HG02970 (cell line): ENCODE results near the gene TOGARAM1.

Experiments used
- ATAC-seq: cut with Tn5 transposase; IDR thresholded peaks from one replicate; pipeline ENCODE4 v1.9.1; 2021; ENCODE audit warnings: mild to moderate bottlenecking, moderate library complexity, moderate number of reproducible peaks; ENCODE audit not compliant: unreplicated experiment, low FRiP score

Gene TOGARAM1, protein sequence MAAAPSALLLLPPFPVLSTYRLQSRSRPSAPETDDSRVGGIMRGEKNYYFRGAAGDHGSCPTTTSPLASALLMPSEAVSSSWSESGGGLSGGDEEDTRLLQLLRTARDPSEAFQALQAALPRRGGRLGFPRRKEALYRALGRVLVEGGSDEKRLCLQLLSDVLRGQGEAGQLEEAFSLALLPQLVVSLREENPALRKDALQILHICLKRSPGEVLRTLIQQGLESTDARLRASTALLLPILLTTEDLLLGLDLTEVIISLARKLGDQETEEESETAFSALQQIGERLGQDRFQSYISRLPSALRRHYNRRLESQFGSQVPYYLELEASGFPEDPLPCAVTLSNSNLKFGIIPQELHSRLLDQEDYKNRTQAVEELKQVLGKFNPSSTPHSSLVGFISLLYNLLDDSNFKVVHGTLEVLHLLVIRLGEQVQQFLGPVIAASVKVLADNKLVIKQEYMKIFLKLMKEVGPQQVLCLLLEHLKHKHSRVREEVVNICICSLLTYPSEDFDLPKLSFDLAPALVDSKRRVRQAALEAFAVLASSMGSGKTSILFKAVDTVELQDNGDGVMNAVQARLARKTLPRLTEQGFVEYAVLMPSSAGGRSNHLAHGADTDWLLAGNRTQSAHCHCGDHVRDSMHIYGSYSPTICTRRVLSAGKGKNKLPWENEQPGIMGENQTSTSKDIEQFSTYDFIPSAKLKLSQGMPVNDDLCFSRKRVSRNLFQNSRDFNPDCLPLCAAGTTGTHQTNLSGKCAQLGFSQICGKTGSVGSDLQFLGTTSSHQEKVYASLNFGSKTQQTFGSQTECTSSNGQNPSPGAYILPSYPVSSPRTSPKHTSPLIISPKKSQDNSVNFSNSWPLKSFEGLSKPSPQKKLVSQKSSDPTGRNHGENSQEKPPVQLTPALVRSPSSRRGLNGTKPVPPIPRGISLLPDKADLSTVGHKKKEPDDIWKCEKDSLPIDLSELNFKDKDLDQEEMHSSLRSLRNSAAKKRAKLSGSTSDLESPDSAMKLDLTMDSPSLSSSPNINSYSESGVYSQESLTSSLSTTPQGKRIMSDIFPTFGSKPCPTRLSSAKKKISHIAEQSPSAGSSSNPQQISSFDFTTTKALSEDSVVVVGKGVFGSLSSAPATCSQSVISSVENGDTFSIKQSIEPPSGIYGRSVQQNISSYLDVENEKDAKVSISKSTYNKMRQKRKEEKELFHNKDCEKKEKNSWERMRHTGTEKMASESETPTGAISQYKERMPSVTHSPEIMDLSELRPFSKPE (N-terminal part only)

DNA sequence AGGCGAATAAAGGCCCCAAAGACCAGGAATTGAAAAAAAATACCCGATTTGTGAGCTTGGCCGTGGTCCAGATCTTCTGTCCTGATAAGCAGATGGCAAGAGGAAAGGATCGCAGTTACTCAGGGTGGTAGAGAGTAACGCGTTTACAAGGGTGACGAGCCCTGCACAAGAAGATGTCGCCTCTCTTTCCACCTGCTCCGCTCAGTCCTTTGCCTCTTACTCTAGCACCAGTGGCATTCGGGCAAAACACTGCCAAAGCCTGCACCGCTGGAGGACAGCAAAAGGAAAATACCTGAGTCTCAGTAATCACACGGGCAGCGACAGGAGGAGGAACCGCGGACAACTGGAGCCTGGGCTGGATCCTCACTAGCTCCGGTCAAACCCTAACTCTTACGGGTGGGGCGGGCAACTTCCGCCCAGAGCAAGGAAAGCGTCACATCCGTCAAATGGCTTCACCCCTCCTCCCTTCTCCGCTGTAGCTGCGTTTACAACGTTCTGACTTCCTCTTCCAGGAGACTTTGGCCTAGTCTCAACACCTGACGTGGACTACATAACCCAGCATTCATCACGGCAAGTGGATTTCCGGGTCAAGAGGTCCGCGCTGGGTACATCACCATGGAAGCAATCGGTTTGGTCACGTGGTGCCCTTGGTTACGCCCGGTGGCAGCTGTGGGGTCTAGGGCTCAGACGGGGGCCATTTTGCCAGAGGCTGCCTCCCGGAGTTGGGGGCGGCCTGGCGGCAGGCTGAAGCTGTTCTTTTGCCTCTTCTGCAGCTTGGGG lies at the start of gene TOGARAM1, which contains the start of gene KLHL28:
TOGARAM1 (plus strand) TSS at position 637 of the 780 bp plus-strand sequence. CDS start 232 bp downstream, outside the sequence.
KLHL28 (minus strand) TSS at position 394 of the 780 bp plus-strand sequence. CDS start 16,019 bp downstream, outside the sequence.
- ATAC-seq = peak; percentile 98

DNA sequence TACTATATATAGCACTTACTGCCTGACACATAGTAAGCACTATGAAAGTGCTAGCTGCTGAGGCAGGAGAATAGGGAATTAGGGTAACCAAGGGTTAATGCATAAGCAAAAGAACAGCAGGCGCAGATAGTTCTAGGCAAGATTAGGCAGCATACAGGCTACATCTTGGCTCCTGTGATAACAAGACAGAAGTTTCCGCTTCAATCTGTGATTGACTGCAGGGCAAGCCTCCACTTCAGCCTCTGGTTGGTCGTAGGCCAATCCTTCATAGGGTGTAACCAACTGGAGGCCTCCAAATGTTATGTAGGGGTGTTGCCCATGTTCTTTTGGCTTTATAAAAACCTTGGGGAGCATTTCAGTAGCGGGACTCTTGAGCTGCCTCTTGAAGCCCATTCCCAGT lies 47.1 kb upstream of the TOGARAM1 start:
- no peak for ATAC-seq

DNA sequence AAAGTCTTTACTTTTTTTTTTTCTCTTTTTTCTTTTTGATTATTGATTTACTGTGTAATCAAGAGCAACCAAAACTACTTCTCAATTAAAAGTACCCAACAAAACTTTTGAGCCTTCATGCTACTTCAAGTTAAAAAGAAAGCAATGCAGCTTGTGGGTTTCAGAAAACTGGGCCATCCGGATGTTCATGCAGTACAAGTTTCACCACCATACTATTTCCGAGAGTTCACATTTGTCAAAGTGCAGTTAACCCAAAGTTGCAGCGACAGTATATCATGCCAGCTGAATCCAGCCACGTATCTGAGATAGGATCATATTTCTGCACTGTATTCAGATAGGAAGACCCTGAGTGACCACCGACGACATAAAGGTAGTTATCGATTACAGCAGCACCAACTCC lies 33.2 kb upstream of the TOGARAM1 start:
- no peak for ATAC-seq

DNA sequence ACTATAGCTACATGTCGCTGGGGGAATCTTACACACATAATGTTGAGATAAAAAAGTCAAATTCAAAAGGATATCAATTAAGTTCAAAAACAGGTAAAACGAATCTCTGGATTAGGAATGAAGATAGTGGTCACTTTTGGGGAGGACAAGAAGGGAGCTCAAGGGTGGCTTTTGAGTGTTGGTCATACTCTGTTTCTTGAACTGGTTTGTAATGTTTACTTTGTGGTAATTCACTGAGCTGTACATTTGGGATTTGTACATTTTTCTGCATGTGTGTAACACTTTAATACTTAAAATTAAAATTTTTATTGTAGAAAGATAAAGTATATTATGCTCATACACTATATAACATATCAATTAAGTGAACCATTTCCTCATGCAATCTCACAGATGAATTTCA lies 26.8 kb upstream of the TOGARAM1 start:
- no peak for ATAC-seq

DNA sequence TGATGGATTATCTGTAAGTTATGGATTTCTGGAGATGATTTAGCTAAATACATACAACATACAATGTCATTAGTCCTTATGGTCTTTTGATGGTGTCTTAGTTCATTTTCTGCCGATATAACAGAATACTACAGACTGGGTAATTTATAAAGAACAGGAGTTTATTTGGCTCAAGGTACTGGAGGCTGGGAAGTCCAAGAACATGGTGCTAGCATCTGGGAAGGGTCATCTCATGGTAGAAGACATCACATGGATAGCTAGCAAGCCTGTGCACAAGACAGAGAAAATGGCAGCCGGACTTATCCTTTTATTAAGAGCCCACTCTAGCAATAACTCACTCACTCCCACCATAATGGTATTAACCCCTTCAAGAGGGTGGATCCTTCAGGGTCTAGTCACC lies 24.4 kb upstream of the TOGARAM1 start:
- no peak for ATAC-seq

DNA sequence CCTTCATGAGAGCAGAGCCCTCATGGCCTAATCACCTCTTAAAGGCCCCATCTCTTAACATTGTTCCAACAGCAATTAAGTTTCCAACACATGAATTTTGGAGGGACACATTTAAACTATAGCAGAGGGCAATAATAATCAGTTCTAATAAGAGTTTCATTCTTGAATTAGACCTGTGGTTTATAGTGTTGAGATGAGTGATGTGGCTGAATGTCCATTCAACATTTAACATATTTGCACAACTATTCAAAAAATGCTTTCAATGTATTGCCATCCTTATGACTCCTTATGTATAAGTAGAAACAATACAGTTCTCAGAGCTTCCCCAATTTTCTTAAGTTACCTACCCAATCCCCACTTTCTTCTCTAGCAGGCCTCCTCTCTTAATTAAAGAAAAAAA lies 21.8 kb upstream of the TOGARAM1 start:
- no peak for ATAC-seq

DNA sequence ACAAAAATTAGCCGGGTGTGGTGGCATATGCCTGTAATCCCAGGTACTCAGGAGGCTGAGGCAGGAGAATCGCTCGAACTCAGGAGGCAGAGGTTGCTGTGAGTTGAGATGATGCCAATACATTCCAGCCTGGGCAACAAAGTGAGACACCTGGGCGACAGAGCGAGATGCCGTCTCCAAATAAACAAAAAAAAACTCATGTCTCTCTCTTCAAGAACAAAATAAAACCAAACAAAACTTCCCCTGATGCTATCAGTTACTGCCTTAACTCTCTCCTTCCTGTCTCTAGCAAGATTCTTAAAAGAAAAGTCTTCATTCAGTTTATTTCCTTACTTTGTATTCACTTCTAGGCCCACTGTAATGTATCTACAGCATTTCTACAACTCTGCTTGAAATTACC lies 21.0 kb upstream of the TOGARAM1 start:
- ATAC-seq = no peak

DNA sequence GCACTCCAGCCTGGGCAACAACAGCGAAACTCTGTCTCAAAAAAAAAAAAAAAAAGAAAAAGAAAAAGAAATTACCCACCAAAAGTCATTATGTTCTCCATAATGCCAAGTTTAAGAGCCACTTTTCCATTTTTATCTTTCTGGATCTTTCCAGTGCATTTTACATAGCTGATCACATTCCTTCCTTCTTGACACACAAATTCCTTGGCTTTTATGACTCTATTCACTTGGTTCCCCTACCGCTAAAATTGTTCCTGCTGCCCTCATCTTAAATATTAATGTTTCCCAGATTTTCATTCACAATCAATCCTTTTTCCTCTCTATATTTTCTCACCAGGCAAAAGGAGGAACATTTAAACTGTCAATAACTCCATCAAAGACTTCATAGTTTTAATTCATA lies 20.4 kb upstream of the TOGARAM1 start:
- ATAC-seq = no peak

DNA sequence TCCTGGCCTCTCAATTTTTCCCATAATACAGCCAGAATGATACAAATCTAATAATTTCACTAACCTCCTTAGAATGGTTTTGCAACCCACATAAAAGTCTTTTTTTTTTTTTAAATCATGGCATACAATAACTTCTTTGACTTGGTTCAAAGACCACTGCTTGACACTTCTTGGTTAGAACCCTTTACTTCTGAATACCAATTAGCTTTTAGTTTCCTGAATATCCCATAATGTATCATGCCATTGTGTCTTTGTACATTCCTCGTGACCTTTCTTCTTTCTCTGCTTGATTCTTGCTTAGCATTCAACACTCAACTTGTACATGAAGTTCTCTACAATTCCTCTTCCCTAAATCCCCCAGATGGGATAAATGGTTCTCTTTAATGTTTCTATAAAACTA lies 19.6 kb upstream of the TOGARAM1 start:
- ATAC-seq = no peak

DNA sequence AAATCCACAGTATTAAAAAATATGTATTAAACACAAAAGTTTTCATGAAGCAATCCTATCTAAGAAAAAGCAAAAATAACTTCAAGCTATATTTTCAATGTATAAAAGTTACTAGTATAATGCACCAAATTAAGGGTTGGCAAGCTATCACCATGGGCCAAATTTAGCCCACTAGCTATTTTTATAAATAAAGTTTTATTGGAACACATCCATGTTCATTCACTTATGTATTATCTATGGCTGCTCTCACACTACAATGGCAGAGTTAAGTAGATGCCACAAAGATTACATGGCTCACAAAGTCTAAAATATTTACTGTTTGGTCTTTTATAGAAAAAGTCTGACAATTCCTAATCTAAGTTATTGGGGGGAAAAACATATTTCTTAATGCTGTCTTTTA lies 17.9 kb upstream of the TOGARAM1 start:
- no peak for ATAC-seq

DNA sequence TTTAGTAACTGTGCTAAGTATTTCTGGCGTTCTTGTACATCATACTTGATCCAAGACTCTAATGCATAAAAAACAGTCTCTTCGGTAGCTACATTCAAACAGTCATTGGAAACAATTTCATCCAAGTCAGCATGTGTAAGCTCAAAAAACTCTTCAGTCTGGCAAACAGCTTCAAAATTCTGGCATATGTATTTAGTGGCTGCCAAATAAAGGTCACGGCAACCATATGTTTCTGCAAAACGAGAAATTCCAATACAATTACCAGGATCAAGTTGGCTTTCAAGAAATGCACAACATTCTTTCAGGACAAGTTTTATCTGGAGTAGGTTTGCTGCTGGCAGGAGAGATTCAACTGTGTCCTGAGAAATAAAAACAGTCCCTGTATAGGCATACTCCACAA lies 16.7 kb upstream of the TOGARAM1 start:
- ATAC-seq = no peak

DNA sequence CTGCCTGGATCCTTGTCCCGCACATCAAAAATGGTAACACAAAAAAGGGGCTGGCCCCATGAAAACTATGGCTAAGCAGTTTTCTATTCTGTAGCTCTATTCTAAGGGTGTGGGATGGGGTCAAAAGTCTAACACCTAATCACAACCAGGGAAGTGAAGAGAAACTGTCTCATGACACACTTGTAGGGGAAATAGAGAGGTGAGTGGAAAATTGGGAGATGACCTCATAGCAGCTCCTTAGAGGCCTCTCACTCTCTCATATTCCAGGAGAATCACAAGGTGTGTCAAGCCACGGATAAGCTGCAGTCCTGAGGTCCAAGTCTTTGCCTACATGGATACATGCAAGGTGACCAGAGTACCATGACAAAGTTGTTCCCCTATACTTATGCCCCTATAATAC lies 10.9 kb upstream of the TOGARAM1 start:
- no peak for ATAC-seq

DNA sequence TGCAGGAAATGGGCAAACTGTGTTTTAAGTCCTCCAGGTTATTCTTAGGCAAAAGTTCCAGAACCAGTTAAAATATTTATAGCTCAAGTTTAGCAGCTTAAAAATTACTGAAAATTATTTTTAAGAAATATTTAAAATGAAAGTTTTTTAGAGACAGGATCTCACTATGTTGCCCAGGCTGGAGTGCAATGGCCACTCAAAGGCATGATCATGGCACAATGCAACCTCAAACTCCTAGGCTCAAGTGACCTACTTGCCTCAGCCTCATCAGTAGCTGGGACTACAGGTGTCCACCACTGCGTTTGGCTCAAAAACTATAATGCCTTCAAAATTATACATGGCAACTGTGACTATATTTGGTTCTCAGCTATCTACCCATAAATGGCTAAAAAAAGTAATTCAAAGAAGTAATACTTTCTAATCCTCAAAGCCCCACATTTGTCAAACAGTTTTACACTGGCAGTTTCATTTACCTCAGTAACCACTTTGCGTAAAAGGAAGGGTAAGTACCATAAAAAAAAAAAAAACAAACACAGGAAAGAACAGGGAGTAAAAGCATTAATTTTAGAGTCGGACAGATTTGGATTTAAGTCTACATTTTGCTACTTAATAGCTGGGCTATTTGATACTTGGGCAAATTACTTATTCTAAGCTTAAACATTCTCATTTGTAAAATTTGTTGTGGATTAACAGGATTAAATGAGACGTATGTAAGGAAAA lies 9.4 kb upstream of the TOGARAM1 start:
- ATAC-seq = no peak

DNA sequence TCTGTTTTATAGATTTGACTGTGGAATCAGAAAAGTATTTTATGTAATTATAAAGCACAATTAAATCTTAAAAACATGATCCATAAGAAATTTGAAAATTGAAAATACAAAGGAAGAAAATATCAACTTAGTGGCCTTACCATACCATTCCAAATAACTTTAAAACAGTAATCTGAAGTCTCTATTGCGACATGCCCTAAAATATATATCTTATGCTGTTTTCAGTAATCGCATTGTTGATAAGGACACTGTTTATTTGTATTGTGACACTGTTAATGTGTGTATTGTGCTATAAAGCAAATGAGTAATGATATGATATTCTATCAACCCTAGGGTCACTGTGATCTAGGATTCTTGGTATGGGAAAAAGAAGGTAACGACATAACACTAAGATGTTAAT lies 7.2 kb upstream of the TOGARAM1 start:
- no peak for ATAC-seq

DNA sequence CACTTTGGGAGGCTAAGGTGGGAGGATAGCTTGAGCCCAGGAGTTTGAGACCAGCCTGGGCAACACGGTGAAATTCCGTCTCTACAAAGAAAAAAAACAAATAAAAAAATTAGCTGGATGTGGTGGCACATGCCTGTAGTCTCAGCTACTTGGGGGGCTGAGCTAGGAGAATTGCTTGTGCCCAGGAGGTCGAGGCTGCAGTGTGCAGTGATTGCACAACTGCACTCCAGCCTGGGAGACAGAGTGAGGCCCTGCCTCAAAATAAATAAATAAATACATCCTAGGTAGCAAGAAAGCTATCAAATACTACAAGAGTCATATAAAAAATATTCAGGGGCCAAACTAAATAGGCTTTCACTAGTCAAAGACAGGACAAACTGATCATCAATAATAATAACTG lies 6.5 kb upstream of the TOGARAM1 start:
- no peak for ATAC-seq

DNA sequence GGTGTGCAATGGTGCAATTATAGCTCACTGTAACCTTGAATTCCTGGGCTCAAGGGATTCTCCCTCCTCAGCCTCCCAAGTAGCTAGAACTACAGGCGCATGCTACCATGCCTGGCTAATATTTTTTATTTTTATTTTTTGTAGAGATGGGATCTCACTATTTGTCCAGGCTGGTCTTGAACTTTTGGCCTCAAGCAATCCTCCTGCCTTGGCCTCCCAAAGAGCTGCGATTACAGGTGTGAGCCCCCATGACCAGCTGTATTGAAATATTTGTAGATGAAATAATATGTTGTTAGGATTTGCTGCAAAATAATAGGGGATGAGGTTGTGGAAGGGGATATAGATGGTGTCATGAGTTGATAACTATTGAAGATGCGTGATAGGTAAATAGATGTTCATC lies 5.1 kb upstream of the TOGARAM1 start:
- ATAC-seq = no peak

DNA sequence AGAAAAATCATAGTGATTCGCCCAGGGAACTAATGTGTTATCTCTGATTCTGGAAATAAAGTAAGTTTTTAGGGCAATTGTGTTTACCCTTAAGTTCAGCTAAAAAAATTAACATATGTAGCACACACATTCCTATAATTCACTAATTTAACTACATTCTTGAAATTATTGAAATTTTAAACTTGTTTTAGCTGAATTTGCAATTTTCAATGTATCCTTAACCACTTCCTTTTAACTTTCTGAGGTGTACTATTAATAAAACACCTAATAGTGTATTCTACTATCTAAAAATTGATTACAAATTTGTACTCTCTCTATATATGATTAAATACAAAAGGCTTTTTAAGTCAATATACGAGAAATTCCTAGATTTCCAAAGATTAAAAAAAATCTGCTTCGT lies 2.5 kb upstream of the TOGARAM1 start:
- ATAC-seq = no peak

DNA sequence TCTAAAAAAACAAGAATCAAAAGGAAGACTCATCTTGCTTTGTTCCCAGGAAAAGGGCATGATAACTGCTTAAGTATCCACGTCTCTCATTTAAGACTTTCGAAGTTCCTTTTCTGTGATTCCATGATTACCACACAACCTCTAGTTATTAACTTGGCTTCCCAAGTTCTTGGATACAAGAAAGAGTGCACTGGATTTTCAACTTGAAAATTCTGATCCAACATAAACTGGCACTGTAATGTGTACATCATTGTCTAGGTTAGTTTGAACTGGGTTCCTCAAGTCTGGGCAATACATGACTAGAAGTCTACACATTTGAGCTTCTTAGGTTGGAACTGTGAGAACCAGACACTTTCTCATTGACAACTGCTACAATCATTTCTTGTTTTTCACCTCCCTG lies 1.8 kb upstream of the TOGARAM1 start:
- no peak for ATAC-seq

DNA sequence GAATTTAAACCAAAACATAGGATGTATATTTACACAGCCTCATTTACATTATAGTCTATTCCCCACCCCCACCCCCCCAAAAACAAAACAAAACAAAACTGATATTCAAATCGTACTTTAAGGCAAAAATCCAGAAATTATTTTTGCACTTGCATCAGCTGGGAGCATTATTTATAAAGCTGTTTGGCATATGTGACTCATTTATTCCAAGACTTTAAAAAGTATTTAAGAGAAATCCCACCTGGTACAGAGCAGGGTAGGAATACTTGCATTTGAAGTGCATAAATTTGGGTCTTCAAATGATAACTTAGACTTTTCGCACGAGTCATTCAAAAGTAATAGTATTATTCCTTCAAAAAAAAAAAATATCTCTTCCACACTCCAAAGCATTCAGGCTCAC lies 1.3 kb upstream of the TOGARAM1 start:
- ATAC-seq = no peak
